B cell (primary cell): Measurements from ENCODE around the gene MND1.

Experiments used
- EZH2 ChIP-seq: IDR thresholded peaks from 2 replicates; pipeline ENCODE4 v1.6.1; 2012; ENCODE audit warnings: borderline replicate concordance, low read depth, mild to moderate bottlenecking, moderate library complexity, low read length; ENCODE audit not compliant: insufficient read depth, poor library complexity, severe bottlenecking
- TF ChIP-seq, protein P1 (sequence below): fragments of 200-600 bp; IDR thresholded peaks from one replicate; pipeline ENCODE4 v1.8.0; 2022; ENCODE audit warnings: antibody characterized with exemption, mild to moderate bottlenecking

DNA sequence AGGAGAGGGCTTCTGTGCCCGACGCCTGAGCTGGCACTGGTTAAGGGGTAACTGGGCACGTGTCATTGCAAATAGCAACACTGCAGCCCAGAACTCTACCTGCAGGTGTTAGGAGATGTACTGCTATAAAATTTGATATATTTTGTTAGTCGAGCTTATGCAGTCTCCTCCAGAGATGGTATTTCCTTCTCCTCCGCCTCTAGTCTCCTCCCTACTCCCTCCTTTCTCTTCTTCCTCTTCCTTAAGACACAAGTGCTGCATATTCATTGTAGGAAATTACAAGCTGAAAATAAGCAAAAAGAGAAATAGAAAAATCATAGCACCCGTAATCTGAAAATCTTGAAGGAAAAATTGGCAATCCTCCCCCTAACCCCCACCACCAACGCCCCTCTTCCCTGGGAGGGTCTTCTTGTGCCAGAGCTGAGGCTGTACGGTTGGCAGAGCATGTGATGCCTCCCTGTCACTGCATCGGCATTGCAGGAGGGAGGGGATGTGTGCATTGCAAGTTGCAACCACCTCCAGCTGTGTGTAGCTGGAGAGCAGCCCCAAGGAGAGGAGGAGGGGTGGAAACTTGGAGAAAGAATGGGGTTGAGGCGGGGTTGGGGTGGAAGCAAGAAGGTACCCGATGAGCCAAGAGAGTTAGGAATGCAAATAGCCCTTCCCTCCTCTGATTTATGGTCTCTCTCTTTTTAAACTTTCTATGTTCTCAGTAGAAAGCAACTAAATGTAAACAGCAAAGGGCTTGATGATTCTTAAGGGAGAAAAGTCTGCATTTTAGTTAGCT is 48.3 kb upstream of the MND1 start:
- no peak for TF ChIP-seq EZH2
- TF ChIP-seq, protein P1, sequence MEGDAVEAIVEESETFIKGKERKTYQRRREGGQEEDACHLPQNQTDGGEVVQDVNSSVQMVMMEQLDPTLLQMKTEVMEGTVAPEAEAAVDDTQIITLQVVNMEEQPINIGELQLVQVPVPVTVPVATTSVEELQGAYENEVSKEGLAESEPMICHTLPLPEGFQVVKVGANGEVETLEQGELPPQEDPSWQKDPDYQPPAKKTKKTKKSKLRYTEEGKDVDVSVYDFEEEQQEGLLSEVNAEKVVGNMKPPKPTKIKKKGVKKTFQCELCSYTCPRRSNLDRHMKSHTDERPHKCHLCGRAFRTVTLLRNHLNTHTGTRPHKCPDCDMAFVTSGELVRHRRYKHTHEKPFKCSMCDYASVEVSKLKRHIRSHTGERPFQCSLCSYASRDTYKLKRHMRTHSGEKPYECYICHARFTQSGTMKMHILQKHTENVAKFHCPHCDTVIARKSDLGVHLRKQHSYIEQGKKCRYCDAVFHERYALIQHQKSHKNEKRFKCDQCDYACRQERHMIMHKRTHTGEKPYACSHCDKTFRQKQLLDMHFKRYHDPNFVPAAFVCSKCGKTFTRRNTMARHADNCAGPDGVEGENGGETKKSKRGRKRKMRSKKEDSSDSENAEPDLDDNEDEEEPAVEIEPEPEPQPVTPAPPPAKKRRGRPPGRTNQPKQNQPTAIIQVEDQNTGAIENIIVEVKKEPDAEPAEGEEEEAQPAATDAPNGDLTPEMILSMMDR, result no peak
